ENCODE data around the gene SNAPC5.
A peak's percentile ranks its signal among the peaks of the same experiment; 100 is the strongest.

The SNAPC5 gene

GRCh38 chr15:66497502-66498455 lies at the start of gene SNAPC5:
TSS of gene SNAPC5 (minus strand) at chr15:66497762. CDS start at chr15:66497731, 31 bp downstream.
- peak within 1 kb of the TSS; percentile 94 for H3K4me3 ChIP-seq (ENCODE audit: control insufficient read depth, low read depth, low read length)
- peak; percentile 78 for TF ChIP-seq CTCF (conservative IDR thresholded peaks at IDR 0.05; ENCODE audit: control insufficient read depth, insufficient read depth, low read depth, low read length)
- peak; percentile 91 for DNase-seq (ENCODE audit: low read depth)

GRCh38 chr15:66545255-66545654 lies 47.7 kb upstream of the SNAPC5 start:
- H3K4me3 ChIP-seq (ENCODE audit: control insufficient read depth, low read depth, low read length): no peak overlapping the region
- TF ChIP-seq CTCF (conservative IDR thresholded peaks at IDR 0.05; ENCODE audit: control insufficient read depth, insufficient read depth, low read depth, low read length): no peak
- DNase-seq (ENCODE audit: low read depth): no peak

GRCh38 chr15:66542896-66543295 lies 45.3 kb upstream of the SNAPC5 start:
- no peak for DNase-seq (ENCODE audit: low read depth)
- H3K4me3 ChIP-seq (ENCODE audit: control insufficient read depth, low read depth, low read length): no peak overlapping the region
- TF ChIP-seq CTCF (conservative IDR thresholded peaks at IDR 0.05; ENCODE audit: control insufficient read depth, insufficient read depth, low read depth, low read length): no peak

- DNase-seq (ENCODE audit: low read depth): no peak
- TF ChIP-seq CTCF (conservative IDR thresholded peaks at IDR 0.05; ENCODE audit: control insufficient read depth, insufficient read depth, low read depth, low read length): no peak
- no peak overlapping the region for H3K4me3 ChIP-seq (ENCODE audit: control insufficient read depth, low read depth, low read length)
These were observed 37.5 kb upstream of the SNAPC5 start for GRCh38 chr15:66535056-66535455.

- no peak for TF ChIP-seq CTCF (conservative IDR thresholded peaks at IDR 0.05; ENCODE audit: control insufficient read depth, insufficient read depth, low read depth, low read length)
- no peak for DNase-seq (ENCODE audit: low read depth)
- H3K4me3 ChIP-seq (ENCODE audit: control insufficient read depth, low read depth, low read length): no peak overlapping the region
These were observed 27.3 kb upstream of the SNAPC5 start for GRCh38 chr15:66524838-66525237.

GRCh38 chr15:66523926-66524325 lies 26.4 kb upstream of the SNAPC5 start:
- TF ChIP-seq CTCF (conservative IDR thresholded peaks at IDR 0.05; ENCODE audit: control insufficient read depth, insufficient read depth, low read depth, low read length): no peak
- DNase-seq (ENCODE audit: low read depth): no peak
- no peak overlapping the region for H3K4me3 ChIP-seq (ENCODE audit: control insufficient read depth, low read depth, low read length)
